ENCODE data around the gene NXN.
"Not testable (repeated sequence)": the region's sequence is repeated elsewhere in the genome, so short reads cannot be mapped to it uniquely, and the experiment has no call there.

NXN gene

DNA sequence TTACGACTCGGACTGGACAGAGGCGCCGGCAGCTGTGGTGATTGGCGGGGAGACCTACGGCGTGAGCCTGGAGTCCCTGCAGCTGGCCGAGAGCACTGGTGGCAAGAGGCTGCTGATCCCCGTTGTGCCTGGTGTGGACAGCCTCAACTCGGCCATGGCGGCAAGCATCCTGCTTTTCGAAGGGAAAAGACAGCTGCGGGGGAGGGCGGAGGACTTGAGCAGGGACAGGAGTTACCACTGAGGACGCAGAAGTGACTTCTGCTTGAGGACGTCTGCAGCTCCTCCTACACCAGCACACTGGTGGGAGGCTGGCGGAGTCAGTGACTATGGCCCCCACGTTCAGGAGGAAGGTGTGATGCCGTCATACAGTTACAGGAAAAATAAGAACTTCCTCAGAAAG lies 187.7 kb downstream of the NXN start:
- no peak for DNase-seq

DNA sequence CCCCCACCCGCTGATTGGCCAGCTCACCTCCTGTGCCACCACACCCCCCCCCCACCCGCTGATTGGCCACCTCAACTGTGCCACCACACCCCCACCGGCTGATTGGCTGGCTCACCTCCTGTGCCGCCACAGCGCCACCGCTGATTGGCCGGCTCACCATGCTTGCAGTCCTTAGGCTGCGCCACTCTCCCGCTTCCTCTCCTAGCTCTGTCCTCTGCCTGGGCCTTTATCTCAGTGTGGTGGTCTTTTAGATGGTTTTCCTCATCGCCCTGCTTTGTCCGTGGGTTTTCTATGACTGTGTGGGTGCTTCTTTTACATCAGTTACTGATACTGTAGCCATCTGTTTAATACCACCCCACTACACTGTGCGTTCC lies 188.7 kb downstream of the NXN start:
- not testable (repeated sequence) for DNase-seq

DNA sequence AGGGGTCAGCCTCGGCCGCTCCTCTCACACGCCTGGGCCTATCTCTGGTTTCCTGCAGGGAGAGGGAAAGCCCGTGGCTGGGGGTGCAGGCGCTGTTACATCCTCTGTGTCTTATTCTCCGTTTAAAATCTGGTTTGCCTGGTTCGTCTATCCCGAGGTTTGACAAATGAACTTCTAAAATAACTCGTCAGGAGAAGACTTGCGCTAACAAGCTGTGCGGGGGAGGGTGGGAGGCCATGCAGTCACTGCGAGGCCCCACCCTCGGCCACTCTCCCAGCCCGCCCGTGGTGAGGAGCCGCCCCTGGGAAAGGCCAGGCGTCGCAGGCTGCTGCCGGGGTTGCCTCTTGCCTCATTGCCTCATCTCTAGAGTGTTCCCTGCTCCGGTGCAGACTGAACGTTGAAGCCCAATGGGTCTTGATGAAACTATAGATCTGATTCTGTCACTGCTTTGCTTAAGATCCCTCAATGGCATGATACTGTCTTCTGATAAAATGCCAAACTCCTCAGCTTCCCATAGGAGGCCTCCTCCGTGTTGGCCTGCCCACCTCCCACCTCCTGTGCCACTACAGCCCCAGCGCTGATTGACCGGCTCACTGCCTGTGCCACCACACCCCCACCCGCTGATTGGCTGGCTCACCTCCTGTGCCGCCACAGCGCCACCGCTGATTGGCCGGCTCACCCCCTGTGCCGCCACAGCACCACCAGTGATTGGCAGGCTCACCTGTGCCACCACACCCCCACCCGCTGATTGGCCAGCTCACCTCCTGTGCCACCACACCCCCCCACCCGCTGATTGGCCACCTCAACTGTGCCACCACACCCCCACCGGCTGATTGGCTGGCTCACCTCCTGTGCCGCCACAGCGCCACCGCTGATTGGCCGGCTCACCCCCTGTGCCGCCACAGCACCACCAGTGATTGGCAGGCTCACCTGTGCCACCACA lies 189.4 kb downstream of the NXN start:
- DNase-seq: not testable (repeated sequence)

DNA sequence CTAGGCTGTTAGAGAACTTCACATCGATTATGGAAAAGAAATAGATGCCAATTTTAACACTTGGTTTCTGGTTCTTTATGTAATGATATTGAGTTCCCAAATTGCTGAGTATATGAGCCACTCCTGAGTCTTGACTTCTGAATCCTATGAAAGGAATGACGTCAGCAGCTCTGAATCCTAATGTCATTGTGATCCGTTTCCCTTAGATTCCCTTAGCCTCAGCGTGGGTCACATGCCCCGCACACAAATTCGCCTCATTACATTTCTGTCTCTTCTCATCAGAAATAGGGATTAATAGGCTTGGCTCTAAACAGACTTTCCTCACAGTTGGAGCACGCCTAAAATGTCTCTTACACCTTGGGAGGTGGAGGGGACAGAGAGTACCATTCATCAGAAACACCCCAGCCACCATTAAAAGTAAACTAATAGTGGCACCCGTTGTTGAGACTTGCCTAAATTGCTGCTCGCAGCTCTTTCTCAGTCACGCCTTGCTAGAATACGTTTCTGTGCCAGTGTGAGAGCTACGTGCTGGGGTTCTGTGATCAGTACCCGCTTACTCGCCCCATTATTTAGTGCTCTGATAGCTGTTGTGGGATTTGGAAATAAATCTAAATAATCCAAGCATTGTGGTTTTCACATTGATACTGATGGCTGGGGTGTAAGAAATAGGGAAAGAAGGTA lies 190.3 kb downstream of the NXN start:
- DNase-seq: no peak

DNA sequence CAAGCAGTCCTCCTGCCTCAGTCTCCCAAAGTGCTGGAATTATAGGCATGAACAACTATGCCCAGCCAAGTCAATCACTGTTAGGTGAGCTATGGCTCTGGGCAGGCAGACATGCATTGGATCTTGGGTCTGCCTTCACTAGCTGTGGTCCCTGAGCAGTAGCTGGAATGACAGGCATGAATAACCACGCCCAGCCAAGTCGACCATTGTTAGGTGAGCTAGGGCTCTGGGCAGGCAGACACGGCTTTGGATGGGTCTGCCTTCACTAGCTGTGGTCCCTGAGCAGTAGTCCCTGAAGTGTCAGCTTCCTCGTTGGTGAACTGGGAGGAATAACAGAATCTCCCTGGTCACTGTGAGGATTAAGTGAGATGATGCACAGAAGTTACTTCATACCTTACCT lies 191.0 kb downstream of the NXN start:
- no peak for DNase-seq

DNA sequence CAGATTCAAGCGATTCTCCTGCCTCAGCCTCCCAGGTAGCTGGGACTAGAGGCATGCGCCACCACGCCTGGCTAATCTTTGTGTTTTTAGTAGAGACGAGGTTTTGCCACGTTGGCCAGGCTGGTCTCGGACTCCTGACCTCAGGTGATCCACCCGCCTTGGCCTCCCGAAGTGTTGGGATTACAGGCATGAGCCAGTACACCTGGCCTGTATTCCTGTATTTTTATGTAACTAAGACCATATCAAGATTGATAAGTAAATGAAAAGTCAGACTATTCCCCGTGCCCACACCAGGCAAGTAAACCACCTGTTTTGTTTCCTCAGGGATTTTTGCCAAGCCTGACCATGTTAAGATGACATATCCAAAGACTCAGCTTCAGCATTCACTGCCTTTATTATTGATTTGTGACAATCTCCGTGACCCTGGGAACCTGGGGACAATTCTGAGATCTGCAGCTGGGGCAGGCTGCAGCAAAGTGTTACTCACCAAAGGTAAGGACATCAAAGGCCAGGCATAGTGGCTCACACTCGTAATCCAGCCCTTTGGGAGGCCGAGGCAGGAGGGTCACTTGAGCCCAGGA lies 191.8 kb downstream of the NXN start:
- DNase-seq: no peak

DNA sequence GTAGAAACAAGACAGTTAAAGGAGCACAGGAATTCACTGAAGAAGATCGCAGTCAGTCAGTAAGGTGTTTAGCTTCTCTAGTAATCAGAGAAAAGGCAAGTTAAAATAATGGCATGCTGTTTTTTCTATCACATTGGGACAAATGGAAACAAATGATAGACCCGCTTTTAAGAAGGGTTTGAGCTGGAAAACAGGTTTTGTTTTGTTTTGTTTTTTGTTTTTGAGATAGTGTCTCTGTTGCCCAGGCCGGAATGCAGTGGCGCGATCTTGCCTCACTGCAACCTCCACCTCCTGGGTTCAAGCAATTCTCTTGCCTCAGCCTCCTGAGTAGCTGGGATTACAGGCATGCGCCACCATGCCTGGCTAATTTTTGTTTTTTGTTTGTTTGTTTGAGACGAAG lies 193.7 kb downstream of the NXN start:
- not testable (repeated sequence) for DNase-seq

DNA sequence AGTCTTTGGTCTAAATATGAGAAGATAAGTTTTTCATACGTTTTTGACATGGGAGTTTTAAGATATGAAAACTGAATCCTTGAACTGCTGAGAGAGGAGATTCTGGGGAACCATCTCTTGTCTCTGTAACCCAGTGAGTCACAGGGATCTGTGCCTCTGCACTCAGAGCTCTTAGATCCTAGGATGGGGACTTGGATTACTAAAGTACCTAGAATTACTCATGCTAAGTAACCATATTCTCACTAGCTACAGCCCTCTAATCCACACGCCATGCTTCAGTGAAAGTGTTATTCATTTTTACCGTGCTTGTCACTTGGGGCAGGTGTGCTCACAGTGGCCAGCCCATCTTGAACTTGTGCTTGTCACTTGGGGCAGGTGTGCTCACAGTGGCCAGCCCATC lies 195.4 kb downstream of the NXN start:
- no peak for DNase-seq

DNA sequence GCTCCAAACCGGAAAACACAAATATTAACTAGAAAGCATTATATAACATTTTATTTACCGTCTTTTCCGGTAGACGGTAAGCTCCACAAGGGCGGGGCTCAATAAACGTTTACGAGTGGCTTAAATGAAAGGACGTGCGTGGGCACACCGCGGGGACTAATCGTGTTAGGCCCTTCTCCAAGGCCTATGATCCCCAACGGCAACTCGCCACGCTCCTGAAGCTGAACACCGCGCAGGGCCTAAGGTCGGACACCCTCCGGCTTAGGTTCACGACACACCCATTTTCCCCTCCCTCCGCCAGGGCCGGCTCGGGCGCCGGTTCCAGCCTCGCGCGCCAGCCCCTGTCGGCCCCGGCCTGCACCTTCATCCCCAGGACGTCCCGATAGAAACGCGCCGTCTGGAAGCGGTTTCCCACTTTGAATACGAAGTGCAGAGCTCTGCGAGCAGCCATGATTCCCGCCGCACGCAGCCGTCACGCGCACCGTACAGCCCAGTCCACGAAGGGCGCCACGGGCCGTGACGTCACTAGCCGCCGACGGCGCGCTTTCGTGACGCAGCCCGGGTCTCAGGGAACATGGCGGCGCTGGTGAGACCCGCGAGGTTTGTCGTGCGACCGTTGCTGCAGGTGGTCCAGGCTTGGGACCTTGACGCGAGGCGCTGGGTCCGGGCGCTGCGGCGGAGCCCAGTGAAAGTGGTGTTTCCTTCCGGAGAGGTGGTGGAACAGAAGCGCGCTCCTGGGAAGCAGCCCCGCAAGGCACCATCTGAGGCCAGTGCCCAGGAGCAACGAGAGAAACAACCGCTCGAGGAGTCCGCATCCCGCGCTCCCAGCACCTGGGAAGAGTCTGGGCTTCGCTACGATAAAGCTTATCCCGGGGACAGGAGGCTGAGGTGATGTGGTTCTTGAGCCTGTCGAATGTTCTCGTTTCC lies 197.5 kb downstream of the NXN start, which contains the start of the genes GLOD4 and MRM3:
Gene GLOD4, minus strand, starts transcription at position 476 of the 927 bp plus-strand sequence. Its CDS starts 25 bp downstream, at position 451.
Gene MRM3, plus strand, starts transcription at position 549 of the 927 bp plus-strand sequence. Its CDS starts 26 bp downstream, at position 575.
- DNase-seq: peak; percentile 37

DNA sequence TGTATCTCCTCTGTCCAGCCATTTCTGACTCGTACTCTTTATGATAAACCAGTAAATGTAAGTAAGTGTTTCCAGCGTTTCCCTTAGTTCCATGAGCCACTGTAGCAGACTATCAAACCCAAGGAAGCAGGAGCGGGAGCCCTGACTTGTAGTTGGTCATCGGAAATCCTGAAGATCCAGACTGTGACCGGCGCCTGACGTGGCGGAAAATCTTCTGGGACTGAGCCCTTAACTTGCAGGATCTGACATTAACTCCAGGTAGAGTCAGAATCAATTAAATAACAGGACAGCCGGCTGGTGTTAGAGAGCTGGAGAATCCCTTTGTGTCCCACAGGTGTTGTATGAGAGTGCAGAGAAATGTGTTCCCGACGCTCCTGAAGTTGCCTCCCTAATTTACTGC lies 201.5 kb downstream of the NXN start:
- no peak for DNase-seq

DNA sequence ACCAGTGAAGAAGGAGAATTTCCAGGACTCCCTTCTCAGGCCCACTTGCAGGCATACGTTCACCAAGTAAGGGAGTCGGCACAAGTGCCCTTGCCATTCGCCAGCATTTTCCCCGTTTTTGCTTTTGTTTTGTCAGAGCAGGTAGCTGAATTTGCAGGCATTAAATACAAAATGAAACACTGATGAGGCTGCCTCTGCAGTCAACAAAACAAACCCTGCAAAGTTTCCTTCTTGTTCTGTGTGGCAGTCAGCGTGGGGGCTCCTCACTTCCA lies 205.3 kb downstream of the NXN start:
- DNase-seq: no peak

DNA sequence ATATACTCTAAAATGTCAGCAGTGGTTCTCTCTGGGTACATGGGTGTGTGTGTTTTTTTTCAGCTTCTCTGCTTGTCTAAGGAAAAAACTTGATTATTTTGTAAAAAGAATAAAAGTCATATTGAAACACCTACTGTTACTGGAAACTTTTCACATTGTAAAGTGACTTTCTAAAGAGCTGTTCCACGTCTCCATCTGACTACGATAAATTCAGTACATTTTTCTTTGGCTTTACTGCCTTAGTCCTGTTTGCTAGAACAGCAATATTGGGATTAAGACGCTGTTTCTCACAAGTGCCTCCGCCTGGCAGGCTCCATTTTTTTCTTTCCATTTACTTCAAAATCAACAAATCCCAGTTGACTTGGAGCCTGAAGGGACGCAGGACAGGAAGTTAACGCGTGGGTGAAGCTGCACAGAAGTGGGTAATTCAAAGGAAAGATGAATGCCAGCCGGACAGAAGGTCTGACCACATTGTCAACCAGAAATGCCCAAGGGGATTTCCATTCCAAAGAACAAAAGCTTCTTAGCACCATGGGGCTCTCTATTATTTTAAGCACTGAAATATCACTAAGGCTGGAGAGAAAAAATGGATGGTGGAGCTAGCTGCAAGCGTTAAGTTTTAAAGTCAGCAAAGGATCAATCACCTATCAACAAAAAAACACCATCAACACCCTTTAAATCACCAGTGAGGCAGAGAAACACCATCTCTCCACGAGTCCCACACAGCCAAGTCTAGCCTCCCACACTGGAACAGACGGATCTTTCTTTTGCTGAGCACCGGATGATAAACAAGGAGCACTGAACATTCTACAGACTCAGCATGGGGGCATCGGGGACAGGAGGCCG lies 205.9 kb downstream of the NXN start:
- DNase-seq: no peak

DNA sequence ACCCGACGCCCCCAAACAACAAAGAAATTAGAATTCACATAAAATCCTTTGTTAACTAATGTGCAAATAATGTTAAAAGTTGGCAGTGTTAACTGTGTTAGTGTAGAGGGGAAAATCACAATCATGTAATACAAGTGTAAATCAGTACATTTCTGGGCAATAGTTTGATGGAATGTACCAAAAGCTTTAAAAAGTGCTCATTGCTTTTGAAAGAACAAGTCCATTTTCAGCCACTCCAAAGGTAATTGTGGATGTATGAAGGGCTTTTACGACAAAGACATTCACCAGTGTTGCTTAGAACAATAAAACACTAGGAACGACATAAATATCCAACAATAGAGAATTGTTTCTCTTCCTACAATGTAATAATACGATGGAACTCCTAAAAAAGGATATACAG lies 206.6 kb downstream of the NXN start:
- DNase-seq: no peak

DNA sequence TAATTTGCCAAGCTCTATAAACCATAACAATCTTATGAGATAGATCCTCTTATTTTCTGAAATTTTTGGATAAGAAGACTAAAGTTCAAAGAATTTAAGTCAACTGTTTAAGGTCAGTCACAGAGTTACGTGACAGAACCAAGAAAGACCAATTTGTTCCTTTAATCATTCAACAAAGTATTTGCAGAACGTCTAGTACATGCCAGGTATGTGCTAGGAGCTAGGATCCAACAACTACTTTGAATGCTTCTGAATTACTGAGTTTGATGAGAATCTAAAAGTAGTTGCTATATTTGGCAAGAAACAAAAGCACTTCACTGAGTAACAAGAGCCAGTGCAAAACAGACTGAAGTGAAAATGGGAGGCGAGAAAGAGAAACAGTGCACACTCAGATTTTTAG lies 212.5 kb downstream of the NXN start:
- DNase-seq: no peak

DNA sequence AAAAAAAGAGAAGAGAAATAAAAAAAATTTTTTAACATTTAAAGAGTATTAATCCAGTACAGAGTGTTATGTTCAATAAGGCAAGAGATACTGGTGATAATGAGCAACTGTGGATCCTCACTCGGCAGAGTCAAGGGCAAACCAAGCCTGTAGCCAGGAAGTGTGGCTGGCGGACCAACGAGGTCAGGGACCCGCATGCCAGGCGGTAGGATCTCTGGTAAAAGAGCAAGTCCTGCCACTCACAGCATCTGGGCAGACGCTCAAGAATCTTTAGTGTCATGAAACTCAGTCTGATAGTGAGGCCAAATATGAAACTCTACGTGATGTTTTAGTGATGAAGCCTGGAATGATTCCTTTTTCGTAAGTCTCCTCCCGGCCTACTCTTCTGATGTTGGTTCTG lies 219.2 kb downstream of the NXN start:
- DNase-seq: no peak

DNA sequence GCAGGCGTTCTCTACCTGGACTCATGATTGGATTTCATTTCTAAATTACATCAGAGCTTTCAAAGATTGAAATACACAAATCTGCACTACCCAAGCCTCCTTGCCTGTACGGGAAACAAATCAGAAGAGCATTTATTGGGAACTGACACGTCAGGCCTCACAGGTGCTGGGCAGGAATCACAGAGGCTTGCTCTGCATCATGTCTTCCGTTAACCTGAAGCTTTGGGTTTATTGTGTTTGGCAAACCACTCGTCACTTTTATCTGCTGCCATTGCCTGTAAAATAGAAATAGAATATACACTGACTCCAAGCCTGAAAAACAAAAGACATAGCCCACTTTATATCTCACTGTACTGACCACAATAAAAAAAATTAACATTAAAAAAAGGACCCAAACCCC lies 219.6 kb downstream of the NXN start:
- DNase-seq: no peak

DNA sequence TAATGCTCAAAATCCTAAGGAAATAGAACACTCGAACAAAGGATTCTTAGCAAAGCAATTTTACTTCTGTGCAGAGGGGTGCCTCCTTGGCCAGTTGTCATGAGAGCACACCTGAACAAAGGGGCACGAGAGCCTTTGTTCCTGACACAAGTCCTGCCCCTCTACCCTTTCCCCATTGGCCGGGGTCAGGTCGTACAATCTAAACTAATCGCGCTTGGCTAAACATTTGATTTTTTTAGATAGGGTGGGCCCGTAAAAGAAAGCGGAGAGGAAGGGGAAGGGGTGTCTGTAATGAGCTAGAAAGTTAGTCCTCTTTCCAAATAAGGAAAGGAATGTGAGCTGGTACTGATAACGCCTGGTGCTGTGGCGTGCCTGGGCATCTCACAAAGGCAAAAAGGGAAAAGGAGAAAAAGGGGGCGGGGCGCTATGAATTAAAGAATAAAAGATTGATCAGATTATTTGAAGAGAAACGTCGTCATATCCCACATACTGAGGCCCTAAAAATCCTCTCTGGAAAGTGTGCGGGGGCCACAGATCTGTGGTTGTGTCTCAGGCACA lies 223.5 kb downstream of the NXN start:
- DNase-seq: not testable (repeated sequence)

DNA sequence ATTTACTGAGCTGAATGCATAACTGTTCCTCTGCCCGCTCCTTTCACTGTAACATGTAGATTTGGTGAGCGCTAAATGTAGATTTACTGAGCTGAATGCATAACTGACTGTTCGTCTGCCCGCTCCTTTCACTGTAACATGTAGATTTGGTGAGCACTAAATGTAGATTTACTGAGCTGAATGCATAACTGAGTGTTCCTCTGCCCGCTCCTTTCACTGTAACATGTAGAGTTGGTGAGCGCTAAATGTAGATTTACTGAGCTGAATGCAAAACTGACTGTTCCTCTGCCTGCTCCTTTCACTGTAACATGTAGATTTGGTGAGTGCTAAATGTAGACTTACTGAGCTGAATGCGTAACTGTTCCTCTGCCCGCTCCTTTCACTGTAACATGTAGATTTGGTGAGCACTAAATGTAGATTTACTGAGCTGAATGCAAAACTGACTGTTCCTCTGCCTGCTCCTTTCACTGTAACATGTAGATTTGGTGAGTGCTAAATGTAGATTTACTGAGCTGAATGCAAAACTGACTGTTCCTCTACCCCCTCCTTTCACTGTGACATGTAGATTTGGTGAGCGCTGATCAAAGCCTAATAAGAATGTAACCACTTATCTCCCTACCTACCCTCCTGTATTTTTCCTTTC lies 224.1 kb downstream of the NXN start:
- not testable (repeated sequence) for DNase-seq

DNA sequence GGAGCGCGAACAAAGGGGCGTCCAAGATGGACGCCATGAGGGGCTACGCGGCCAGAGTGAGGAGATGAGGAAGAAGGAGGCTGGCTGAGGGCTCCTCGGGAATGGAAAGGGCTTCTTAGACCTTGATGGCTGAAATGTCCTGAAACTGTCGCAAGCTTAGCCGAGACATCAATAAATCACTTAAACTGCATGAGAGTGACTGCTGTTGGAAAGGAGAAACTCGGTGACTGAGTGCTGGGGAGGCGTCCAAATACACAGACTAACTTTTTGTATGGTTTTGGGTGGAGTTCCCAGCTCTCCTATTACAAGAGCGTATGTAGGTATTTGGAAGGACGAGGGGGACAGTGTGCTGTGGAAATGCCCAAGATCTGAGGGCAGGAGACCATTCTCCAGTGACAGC lies 226.2 kb downstream of the NXN start:
- DNase-seq: no peak

DNA sequence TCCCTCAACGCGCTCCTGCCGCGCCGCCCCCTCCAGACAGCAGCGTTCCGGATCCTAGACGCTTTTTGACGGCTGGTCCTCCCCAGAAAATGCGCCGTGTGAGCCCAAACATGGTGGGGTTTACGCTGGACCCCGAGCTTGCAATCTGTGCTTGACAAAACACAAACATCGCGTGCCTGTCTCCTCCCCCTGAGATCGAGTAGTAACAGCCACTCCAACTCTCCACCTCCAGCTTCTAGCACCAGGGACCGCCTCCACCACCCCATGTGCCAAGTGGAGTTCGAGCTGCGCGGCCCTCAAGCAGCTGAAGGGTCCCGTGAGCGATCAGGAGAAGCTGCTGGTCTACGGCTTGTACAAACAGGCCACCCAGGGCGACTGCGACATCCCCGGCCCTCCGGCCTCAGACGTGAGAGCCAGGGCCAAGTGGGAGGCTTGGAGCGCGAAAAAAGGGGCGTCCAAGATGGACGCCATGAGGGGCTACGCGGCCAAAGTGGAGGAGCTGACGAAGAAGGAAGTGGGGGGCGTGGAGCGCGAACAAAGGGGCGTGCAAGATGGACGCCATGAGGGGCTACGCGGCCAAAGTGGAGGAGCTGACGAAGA lies 226.9 kb downstream of the NXN start:
- no peak for DNase-seq
